HepG2 (cell line): Measurements from ENCODE around the gene TPRN. TPM values are rescaled to one million over a fixed set of nuclear protein-coding genes. Genes with fewer than 3 reads are reported as not detected.
A peak's percentile ranks its signal among the peaks of the same experiment; 100 is the strongest.

Experiments used
- BCL6 ChIP-seq: IDR thresholded peaks from 2 replicates; pipeline ENCODE4 v1.6.1; 2016; ENCODE audit warnings: missing genetic modification reagents, missing compliant biosample characterization
- BRD4 ChIP-seq: sonication (generic); formaldehyde crosslinking; IDR thresholded peaks from 2 replicates; pipeline ENCODE4 v1.4.0; 2020; ENCODE audit warnings: missing genetic modification reagents
- CENPT ChIP-seq: sonication (generic); formaldehyde crosslinking; IDR thresholded peaks from 2 replicates; pipeline ENCODE4 v1.8.0; 2022; ENCODE audit warnings: low read depth, mild to moderate bottlenecking, moderate library complexity, missing genetic modification reagents
- GTF3A ChIP-seq: sonication (generic); formaldehyde crosslinking; conservative IDR thresholded peaks from 2 replicates; pipeline ENCODE4 v1.4.0; 2020; ENCODE audit warnings: mild to moderate bottlenecking, missing genetic modification reagents
- HDAC1 ChIP-seq: sonication (generic); formaldehyde crosslinking; IDR thresholded peaks from 2 replicates; pipeline ENCODE4 v1.5.1; 2020; ENCODE audit warnings: mild to moderate bottlenecking, missing genetic modification reagents
- HDAC6 ChIP-seq: fragments of 200-600 bp; sonication (generic); IDR thresholded peaks from 2 replicates; pipeline ENCODE4 v1.7.0; 2017; ENCODE audit warnings: mild to moderate bottlenecking, antibody characterized with exemption, low read length, low read depth
- KDM5A ChIP-seq: fragments of 200-600 bp; sonication (generic); IDR thresholded peaks from 2 replicates; pipeline ENCODE4 v1.7.0; 2018; ENCODE audit warnings: antibody characterized with exemption, mild to moderate bottlenecking, low read length, borderline replicate concordance
- MTF2 ChIP-seq: sonication (generic); formaldehyde crosslinking; IDR thresholded peaks from 2 replicates; pipeline ENCODE4 v1.5.0; 2020; ENCODE audit warnings: missing genetic modification reagents, borderline replicate concordance
- NFIB ChIP-seq: sonication (generic); formaldehyde crosslinking; IDR thresholded peaks from 2 replicates; pipeline ENCODE4 v1.9.0; 2021; ENCODE audit warnings: missing genetic modification reagents, mild to moderate bottlenecking, borderline replicate concordance
- PCBP2 ChIP-seq: fragments of 200-400 bp; formaldehyde crosslinking; optimal IDR thresholded peaks from 2 replicates; pipeline ENCODE3; 2018; ENCODE audit warnings: low read length, low read depth; ENCODE audit not compliant: poor library complexity, severe bottlenecking
- RFX1 ChIP-seq: fragments of 450-650 bp; IDR thresholded peaks from 2 replicates; pipeline ENCODE4 v1.6.1; 2017
- ZBTB8A ChIP-seq: sonication (generic); formaldehyde crosslinking; IDR thresholded peaks from 2 replicates; pipeline ENCODE4 v1.4.0; 2020; ENCODE audit warnings: mild to moderate bottlenecking, low read depth, missing genetic modification reagents, borderline replicate concordance
- ZC3H4 ChIP-seq: sonication (generic); formaldehyde crosslinking; IDR thresholded peaks from 2 replicates; pipeline ENCODE4 v1.4.0; 2020; ENCODE audit warnings: missing genetic modification reagents, borderline replicate concordance
- ZFY ChIP-seq: sonication (generic); formaldehyde crosslinking; IDR thresholded peaks from 2 replicates; pipeline ENCODE4 v1.4.0; 2020; ENCODE audit warnings: missing genetic modification reagents
- ZNF331 ChIP-seq: sonication (generic); formaldehyde crosslinking; IDR thresholded peaks from 2 replicates; pipeline ENCODE4 v1.4.0; 2020; ENCODE audit warnings: missing genetic modification reagents
- ZNF496 ChIP-seq: sonication (generic); formaldehyde crosslinking; IDR thresholded peaks from 2 replicates; pipeline ENCODE4 v1.8.1; 2023; ENCODE audit warnings: mild to moderate bottlenecking, moderate library complexity, missing genetic modification reagents; ENCODE audit not compliant: insufficient replicate concordance
- ZNF549 ChIP-seq: sonication (generic); formaldehyde crosslinking; IDR thresholded peaks from 2 replicates; pipeline ENCODE4 v1.5.0; 2020; ENCODE audit warnings: missing genetic modification reagents
- ZSCAN31 ChIP-seq: sonication (generic); formaldehyde crosslinking; IDR thresholded peaks from 2 replicates; pipeline ENCODE4 v1.5.0; 2020; ENCODE audit warnings: low read depth, mild to moderate bottlenecking, missing genetic modification reagents
- polyA plus RNA-seq, 8 experiments: library from polyadenylated mRNA; depleted of rRNA in 3 of 8; stranded (reverse) in 7 of 8; unstranded in 1 of 8; fragments of >200 nt; fragmentation: Illumina TruSeq in 4 of 8; extraction: Trizol in 4 of 8; gene quantifications; 2 replicates each; pipeline versions ENCODE4 v1.2.1 to v1.2.3, GENCODE V29; 2011 to 2016; ENCODE audit warnings: low read depth in 4 of 8, missing spikeins in 1 of 8, mixed read lengths in 1 of 8; ENCODE audit not compliant: insufficient read depth in 1 of 8
- total RNA-seq, 5 experiments: library from RNA; depleted of rRNA; stranded (reverse); fragments of >200 nt; fragmentation: Illumina TruSeq; extraction: Trizol; gene quantifications; 2 replicates each; pipeline ENCODE4 v1.2.3, GENCODE V29; 2016; ENCODE audit warnings: low read depth in 1 of 5
- TF ChIP-seq, protein P1 (sequence below): sonication (generic); formaldehyde crosslinking; conservative IDR thresholded peaks from 2 replicates; pipeline ENCODE4 v1.5.0; 2020; ENCODE audit warnings: missing genetic modification reagents
- TF ChIP-seq, protein P2 (sequence below): sonication (generic); formaldehyde crosslinking; IDR thresholded peaks from 2 replicates; pipeline ENCODE4 v1.8.0; 2022; ENCODE audit warnings: low read depth, missing genetic modification reagents
- TF ChIP-seq, protein P3 (sequence below): sonication (generic); formaldehyde crosslinking; IDR thresholded peaks from 2 replicates; pipeline ENCODE4 v1.5.0; 2020; ENCODE audit warnings: mild to moderate bottlenecking, missing genetic modification reagents
- TF ChIP-seq, protein P4 (sequence below): sonication (generic); formaldehyde crosslinking; IDR thresholded peaks from 2 replicates; pipeline ENCODE4 v1.5.1; 2020; ENCODE audit warnings: missing genetic modification reagents, mild to moderate bottlenecking, borderline replicate concordance

Gene TPRN
- total and polyA plus RNA-seq, 2 of the 13 experiments (the other 11 are each of a cell fraction or from before 2014, with no cell fraction given), result 10.1 to 19.2 TPM

DNA sequence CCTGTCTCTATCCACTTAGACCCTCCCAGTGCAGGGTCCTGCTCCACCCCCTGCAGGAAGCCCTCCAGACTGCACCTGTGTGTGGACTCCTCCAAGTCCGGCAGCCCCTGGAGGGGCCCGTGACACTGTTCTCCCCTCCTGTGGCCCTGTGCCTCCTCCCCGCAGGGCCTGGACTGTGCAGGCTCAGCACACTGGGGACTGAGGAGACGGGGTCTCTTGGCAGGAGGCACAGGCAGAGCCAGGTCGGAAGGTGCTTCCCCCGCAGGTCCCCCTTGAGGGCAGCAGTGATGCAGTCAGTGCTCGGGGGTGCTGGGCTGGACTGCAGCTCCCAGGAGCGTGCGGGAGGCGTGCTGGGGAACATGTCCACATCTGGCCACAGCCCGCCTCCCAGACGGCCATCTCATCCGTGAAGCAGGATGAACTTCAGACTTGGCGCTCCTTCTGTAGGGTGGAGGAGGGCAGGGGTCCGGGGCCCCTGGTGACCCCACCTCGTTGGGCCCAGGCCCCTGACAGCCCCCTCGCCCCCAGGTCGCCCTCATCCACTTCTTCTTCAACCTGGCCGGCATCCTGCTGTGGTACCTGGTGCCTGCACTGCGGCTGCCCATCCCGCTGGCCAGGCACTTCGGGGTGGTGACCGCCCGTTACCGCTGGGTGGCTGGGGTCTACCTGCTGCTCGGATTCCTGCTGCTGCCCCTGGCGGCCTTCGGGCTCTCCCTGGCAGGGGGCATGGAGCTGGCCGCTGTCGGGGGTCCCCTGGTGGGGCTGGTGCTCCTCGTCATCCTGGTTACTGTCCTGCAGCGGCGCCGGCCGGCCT is 35.1 kb upstream of the TPRN start (continued):
- TF ChIP-seq, protein P1, sequence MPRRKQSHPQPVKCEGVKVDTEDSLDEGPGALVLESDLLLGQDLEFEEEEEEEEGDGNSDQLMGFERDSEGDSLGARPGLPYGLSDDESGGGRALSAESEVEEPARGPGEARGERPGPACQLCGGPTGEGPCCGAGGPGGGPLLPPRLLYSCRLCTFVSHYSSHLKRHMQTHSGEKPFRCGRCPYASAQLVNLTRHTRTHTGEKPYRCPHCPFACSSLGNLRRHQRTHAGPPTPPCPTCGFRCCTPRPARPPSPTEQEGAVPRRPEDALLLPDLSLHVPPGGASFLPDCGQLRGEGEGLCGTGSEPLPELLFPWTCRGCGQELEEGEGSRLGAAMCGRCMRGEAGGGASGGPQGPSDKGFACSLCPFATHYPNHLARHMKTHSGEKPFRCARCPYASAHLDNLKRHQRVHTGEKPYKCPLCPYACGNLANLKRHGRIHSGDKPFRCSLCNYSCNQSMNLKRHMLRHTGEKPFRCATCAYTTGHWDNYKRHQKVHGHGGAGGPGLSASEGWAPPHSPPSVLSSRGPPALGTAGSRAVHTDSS, result no peak
- TF ChIP-seq ZBTB8A (CRISPR knock-in tag), result no peak
- no peak for TF ChIP-seq PCBP2
- TF ChIP-seq ZNF331 (CRISPR knock-in tag), result 0 out of 2 replicates have a peak, but pooled peaks have one; percentile 18
- TF ChIP-seq KDM5A, result 0 out of 2 replicates have a peak, but pooled peaks have one; percentile 14
- TF ChIP-seq ZNF496 (CRISPR knock-in tag), result no peak
- TF ChIP-seq, protein P2, sequence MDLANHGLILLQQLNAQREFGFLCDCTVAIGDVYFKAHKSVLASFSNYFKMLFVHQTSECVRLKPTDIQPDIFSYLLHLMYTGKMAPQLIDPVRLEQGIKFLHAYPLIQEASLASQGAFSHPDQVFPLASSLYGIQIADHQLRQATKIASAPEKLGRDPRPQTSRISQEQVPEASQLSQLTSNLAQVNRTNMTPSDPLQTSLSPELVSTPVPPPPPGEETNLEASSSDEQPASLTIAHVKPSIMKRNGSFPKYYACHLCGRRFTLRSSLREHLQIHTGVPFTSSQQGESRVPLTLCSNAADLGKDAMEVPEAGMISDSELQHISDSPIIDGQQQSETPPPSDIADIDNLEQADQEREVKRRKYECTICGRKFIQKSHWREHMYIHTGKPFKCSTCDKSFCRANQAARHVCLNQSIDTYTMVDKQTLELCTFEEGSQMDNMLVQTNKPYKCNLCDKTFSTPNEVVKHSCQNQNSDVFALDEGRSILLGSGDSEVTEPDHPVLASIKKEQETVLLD (CRISPR knock-in tag), result no peak
- no peak for TF ChIP-seq ZNF549 (CRISPR knock-in tag)
- no peak for TF ChIP-seq RFX1
- TF ChIP-seq BCL6, result no peak
- TF ChIP-seq NFIB (CRISPR knock-in tag), result no peak
- TF ChIP-seq, protein P3, sequence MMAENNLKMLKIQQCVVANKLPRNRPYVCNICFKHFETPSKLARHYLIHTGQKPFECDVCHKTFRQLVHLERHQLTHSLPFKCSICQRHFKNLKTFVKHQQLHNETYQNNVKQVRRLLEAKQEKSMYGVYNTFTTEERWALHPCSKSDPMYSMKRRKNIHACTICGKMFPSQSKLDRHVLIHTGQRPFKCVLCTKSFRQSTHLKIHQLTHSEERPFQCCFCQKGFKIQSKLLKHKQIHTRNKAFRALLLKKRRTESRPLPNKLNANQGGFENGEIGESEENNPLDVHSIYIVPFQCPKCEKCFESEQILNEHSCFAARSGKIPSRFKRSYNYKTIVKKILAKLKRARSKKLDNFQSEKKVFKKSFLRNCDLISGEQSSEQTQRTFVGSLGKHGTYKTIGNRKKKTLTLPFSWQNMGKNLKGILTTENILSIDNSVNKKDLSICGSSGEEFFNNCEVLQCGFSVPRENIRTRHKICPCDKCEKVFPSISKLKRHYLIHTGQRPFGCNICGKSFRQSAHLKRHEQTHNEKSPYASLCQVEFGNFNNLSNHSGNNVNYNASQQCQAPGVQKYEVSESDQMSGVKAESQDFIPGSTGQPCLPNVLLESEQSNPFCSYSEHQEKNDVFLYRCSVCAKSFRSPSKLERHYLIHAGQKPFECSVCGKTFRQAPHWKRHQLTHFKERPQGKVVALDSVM, result no peak
- TF ChIP-seq, protein P4, sequence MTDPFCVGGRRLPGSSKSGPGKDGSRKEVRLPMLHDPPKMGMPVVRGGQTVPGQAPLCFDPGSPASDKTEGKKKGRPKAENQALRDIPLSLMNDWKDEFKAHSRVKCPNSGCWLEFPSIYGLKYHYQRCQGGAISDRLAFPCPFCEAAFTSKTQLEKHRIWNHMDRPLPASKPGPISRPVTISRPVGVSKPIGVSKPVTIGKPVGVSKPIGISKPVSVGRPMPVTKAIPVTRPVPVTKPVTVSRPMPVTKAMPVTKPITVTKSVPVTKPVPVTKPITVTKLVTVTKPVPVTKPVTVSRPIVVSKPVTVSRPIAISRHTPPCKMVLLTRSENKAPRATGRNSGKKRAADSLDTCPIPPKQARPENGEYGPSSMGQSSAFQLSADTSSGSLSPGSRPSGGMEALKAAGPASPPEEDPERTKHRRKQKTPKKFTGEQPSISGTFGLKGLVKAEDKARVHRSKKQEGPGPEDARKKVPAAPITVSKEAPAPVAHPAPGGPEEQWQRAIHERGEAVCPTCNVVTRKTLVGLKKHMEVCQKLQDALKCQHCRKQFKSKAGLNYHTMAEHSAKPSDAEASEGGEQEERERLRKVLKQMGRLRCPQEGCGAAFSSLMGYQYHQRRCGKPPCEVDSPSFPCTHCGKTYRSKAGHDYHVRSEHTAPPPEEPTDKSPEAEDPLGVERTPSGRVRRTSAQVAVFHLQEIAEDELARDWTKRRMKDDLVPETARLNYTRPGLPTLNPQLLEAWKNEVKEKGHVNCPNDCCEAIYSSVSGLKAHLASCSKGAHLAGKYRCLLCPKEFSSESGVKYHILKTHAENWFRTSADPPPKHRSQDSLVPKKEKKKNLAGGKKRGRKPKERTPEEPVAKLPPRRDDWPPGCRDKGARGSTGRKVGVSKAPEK, result no peak
- no peak for TF ChIP-seq ZSCAN31 (CRISPR knock-in tag)
- no peak for TF ChIP-seq ZC3H4 (CRISPR knock-in tag)
- TF ChIP-seq BRD4 (CRISPR knock-in tag), result peak; percentile 54; the same call in 1 of the 2 replicates
- TF ChIP-seq MTF2 (CRISPR knock-in tag), result no peak
- no peak for TF ChIP-seq HDAC6
- TF ChIP-seq GTF3A (CRISPR knock-in tag), result no peak
- no peak for TF ChIP-seq HDAC1 (CRISPR knock-in tag)
- 0 out of 2 replicates have a peak, but pooled peaks have one; percentile 2 for TF ChIP-seq CENPT (CRISPR knock-in tag)
- no peak for TF ChIP-seq ZFY (CRISPR knock-in tag)
